Esophagus (tissue), 2 donors: ENCODE data around the gene MYL6B. TPM values are rescaled to one million over a fixed set of nuclear protein-coding genes. Genes with fewer than 3 reads are reported as not detected.

Source experiments
- H3K27ac ChIP-seq, 2 donors: one replicate each; pipeline ENCODE4 v1.5.1; 2013; ENCODE audit warnings: low read depth in 2 of 2, mild to moderate bottlenecking in 2 of 2, inconsistent platforms in 1 of 2, low read length in 1 of 2, moderate library complexity in 1 of 2
- H3K27me3 ChIP-seq, 2 donors: one replicate each; pipeline ENCODE4 v1.6.1; 2013; ENCODE audit warnings: low read length in 2 of 2, control low read depth in 1 of 2, mild to moderate bottlenecking in 1 of 2; ENCODE audit not compliant: insufficient read depth in 2 of 2, control insufficient read depth in 1 of 2
- H3K36me3 ChIP-seq, 2 donors: one replicate each; pipeline ENCODE4 v1.6.1; 2013; ENCODE audit warnings: low read length in 1 of 2; ENCODE audit not compliant: control insufficient read depth in 2 of 2, insufficient read depth in 2 of 2
- H3K4me1 ChIP-seq, 2 donors: one replicate each; pipeline ENCODE4 v1.6.1; 2013; ENCODE audit warnings: low read length in 1 of 2; ENCODE audit not compliant: control insufficient read depth in 2 of 2, insufficient read depth in 2 of 2
- H3K4me3 ChIP-seq, 2 donors: one replicate each; pipeline ENCODE4 v1.5.1; 2013; ENCODE audit warnings: low read length in 2 of 2, mild to moderate bottlenecking in 2 of 2, low read depth in 1 of 2, moderate library complexity in 1 of 2
- H3K9me3 ChIP-seq, 2 donors: one replicate each; pipeline ENCODE4 v1.6.1; 2013; ENCODE audit warnings: mild to moderate bottlenecking in 2 of 2, low read depth in 1 of 2, low read length in 1 of 2, moderate library complexity in 1 of 2; ENCODE audit not compliant: control insufficient read depth in 2 of 2, insufficient read depth in 1 of 2
- WGBS, 2 donors: extraction: QIAGEN DNeasy Blood & Tissue Kit; methylation state at CpG; one replicate each; pipeline ENCODE4 v1.1.7; 2013; 5-methylcytosine and 5-hydroxymethylcytosine counted together
- polyA plus RNA-seq, 2 donors: library from polyadenylated mRNA; stranded (reverse); fragments of 200-250 nt; gene quantifications; one replicate each; pipeline ENCODE4 v1.2.3, GENCODE V29; 2013
- donor health status: healthy with polysubstance abuse.
- donor health status: Bipolar disorder and iron deficiency.

The MYL6B gene
- polyA plus RNA-seq, 2 donors = 57.3 to 57.7 TPM

GRCh38 chr12:56198836-56199235, 46.4 kb downstream of the MYL6B start:
- H3K27ac ChIP-seq = no peak overlapping the region
- no peaks in the 10 kb centered on the region for H3K36me3 ChIP-seq
- H3K27me3 ChIP-seq = no peaks in the 10 kb centered on the region
- no peaks in the 10 kb centered on the region for H3K9me3 ChIP-seq
- no peak overlapping the region for H3K4me3 ChIP-seq
- no peaks in the 10 kb centered on the region for H3K4me1 ChIP-seq
- 73 to 93% methylated on average over 1 of the region's 1 CpG for WGBS, 2 donors

GRCh38 chr12:56202366-56202765, 50.0 kb downstream of the MYL6B start:
- no peak overlapping the region for H3K4me3 ChIP-seq
- WGBS, 2 donors = 50 to 52% methylated on average over 1 of the region's 1 CpG
- peaks cover 6 to 13% of the 10 kb centered on the region in 2 donors for H3K36me3 ChIP-seq
- H3K27ac ChIP-seq = no peak overlapping the region
- no peaks in the 10 kb centered on the region for H3K27me3 ChIP-seq
- H3K9me3 ChIP-seq = no peaks in the 10 kb centered on the region
- H3K4me1 ChIP-seq = no peaks in the 10 kb centered on the region

- no peak overlapping the region for H3K27ac ChIP-seq
Observed at GRCh38 chr12:56202838-56203237, 50.5 kb downstream of the MYL6B start.

GRCh38 chr12:56204275-56204674, 51.9 kb downstream of the MYL6B start:
- peaks cover 10 to 20% of the 10 kb centered on the region in 2 donors for H3K36me3 ChIP-seq
- no peak overlapping the region for H3K27ac ChIP-seq
- no peak overlapping the region for H3K4me3 ChIP-seq
- H3K4me1 ChIP-seq = no peaks in the 10 kb centered on the region
- H3K9me3 ChIP-seq = no peaks in the 10 kb centered on the region
- no peaks in the 10 kb centered on the region for H3K27me3 ChIP-seq

More at GRCh38 chr12:56202838-56203237, 50.5 kb downstream of the MYL6B start:
- Histone ChIP-seq H3K4me3 (no peak overlapping the region), H3K4me1 (no peaks in the 10 kb centered on the region), H3K36me3 (peaks cover 10 to 17% of the 10 kb centered on the region in 2 donors), H3K9me3 (no peaks in the 10 kb centered on the region), H3K27me3 (no peaks in the 10 kb centered on the region)
- WGBS, 2 donors = 62 to 66% methylated on average over 2 of the region's 2 CpGs

GRCh38 chr12:56205445-56205844, 53.1 kb downstream of the MYL6B start:
- Histone ChIP-seq H3K4me1 (no peaks in the 10 kb centered on the region), H3K4me3 (no peak overlapping the region), H3K9me3 (no peaks in the 10 kb centered on the region), H3K27me3 (no peaks in the 10 kb centered on the region), H3K27ac (no peak overlapping the region), H3K36me3 (peaks cover 14 to 26% of the 10 kb centered on the region in 2 donors)

GRCh38 chr12:56206452-56207166, 54.2 kb downstream of the MYL6B start:
- no peak overlapping the region for H3K4me3 ChIP-seq
- no peaks in the 10 kb centered on the region for H3K4me1 ChIP-seq
- H3K27me3 ChIP-seq = no peaks in the 10 kb centered on the region
- 56 to 58% methylated on average over 14 of the region's 14 CpGs for WGBS, 2 donors
- H3K27ac ChIP-seq = no peak overlapping the region
- no peaks in the 10 kb centered on the region for H3K9me3 ChIP-seq
- H3K36me3 ChIP-seq = peaks cover 14 to 26% of the 10 kb centered on the region in 2 donors

Other genes starting within 250 kb of the MYL6B start
- gene PYM1, start 224.7 kb upstream of the MYL6B start, polyA plus RNA-seq = 10 to 100 TPM; 63.7 to 71.0 TPM
- 100 to 1,000 TPM; 128 to 291 TPM for gene DGKA, start 221.4 kb upstream of the MYL6B start, polyA plus RNA-seq
- gene PMEL, start 186.5 kb upstream of the MYL6B start, polyA plus RNA-seq = under 1 TPM; 0.63 to 0.75 TPM
- gene CDK2, start 185.8 kb upstream of the MYL6B start, polyA plus RNA-seq = 10 to 100 TPM in 1 of 2 donors, 1 to 10 TPM in 1; 9.2 to 18.8 TPM
- 10 to 100 TPM; 78.2 to 88.8 TPM for gene RAB5B, start 178.5 kb upstream of the MYL6B start, polyA plus RNA-seq
- gene SUOX, start 155.3 kb upstream of the MYL6B start, polyA plus RNA-seq = 10 to 100 TPM; 14.3 to 14.9 TPM
- gene IKZF4, start 131.5 kb upstream of the MYL6B start, polyA plus RNA-seq = 1 to 10 TPM; 1.5 TPM
- 100 to 1,000 TPM; 899 to 941 TPM for gene RPS26, start 110.7 kb upstream of the MYL6B start, polyA plus RNA-seq
- 100 to 1,000 TPM in 1 of 2 donors, 10 to 100 TPM in 1; 49.4 to 102 TPM for gene ERBB3, start 72.4 kb upstream of the MYL6B start, polyA plus RNA-seq
- gene PA2G4, start 48.0 kb upstream of the MYL6B start, polyA plus RNA-seq = 100 to 1,000 TPM; 103 to 180 TPM
- 1,000 to 10,000 TPM; 1,736 to 6,738 TPM for gene RPL41, start 36.0 kb upstream of the MYL6B start, polyA plus RNA-seq
- gene ZC3H10, start 34.3 kb upstream of the MYL6B start, polyA plus RNA-seq = 1 to 10 TPM; 1.4 to 2.2 TPM
- 10 to 100 TPM; 15.6 to 36.6 TPM for gene ESYT1, start 24.3 kb upstream of the MYL6B start, polyA plus RNA-seq
- gene MYL6, start 5.8 kb downstream of the MYL6B start, polyA plus RNA-seq = 1,000 to 10,000 TPM; 1,769 to 2,908 TPM
- gene SMARCC2, start 36.9 kb downstream of the MYL6B start, polyA plus RNA-seq = 10 to 100 TPM; 21.4 to 31.4 TPM
- 10 to 100 TPM in 1 of 2 donors, 1 to 10 TPM in 1; 7.9 to 17.5 TPM for gene RNF41, start 69.3 kb downstream of the MYL6B start, polyA plus RNA-seq
- 10 to 100 TPM; 10.2 to 19.1 TPM for gene NABP2, start 71.8 kb downstream of the MYL6B start, polyA plus RNA-seq
- under 1 TPM; 0.09 to 0.29 TPM for gene SLC39A5, start 77.5 kb downstream of the MYL6B start, polyA plus RNA-seq
- 1 to 10 TPM; 4.9 to 9.3 TPM for gene ANKRD52, start 105.8 kb downstream of the MYL6B start, polyA plus RNA-seq
- 1 to 10 TPM; 5.5 to 7.0 TPM for gene COQ10A, start 114.4 kb downstream of the MYL6B start, polyA plus RNA-seq
- gene CS, start 147.7 kb downstream of the MYL6B start, polyA plus RNA-seq = 10 to 100 TPM; 53.7 to 98.0 TPM
- gene CNPY2, start 163.4 kb downstream of the MYL6B start, polyA plus RNA-seq = 10 to 100 TPM; 62.1 to 75.3 TPM
- 10 to 100 TPM; 18.1 to 44.7 TPM for gene PAN2, start 181.4 kb downstream of the MYL6B start, polyA plus RNA-seq
- 10 to 100 TPM in 1 of 2 donors, 1 to 10 TPM in 1; 2.9 to 32.1 TPM for gene IL23A, start 186.3 kb downstream of the MYL6B start, polyA plus RNA-seq
- 10 to 100 TPM; 23.9 to 35.1 TPM for gene STAT2, start 207.5 kb downstream of the MYL6B start, polyA plus RNA-seq
- not detected for gene APOF, start 210.3 kb downstream of the MYL6B start, polyA plus RNA-seq